CD4-positive, alpha-beta T cell (primary cell): Measurements from ENCODE around the gene MAPK14. TPM values are rescaled to one million over a fixed set of nuclear protein-coding genes. Genes with fewer than 3 reads are reported as not detected.

Experiments used
- ATAC-seq: fragments of 200-7000 bp; cut with Tn5 transposase; one replicate; pipeline ENCODE4 v1.10.0; 2022; ENCODE audit warnings: mild to moderate bottlenecking; ENCODE audit not compliant: poor library complexity
- CTCF ChIA-PET: fragments of 350-600 bp; sonication (Branson Sonifier 250); formaldehyde crosslinking; loops from one replicate; lab custom pipeline; 2021; ENCODE audit warnings: antibody characterized with exemption, inconsistent platforms; lab: Charles Lee
- POLR2A ChIA-PET: fragments of 350-600 bp; sonication (Branson Sonifier 250); formaldehyde crosslinking; loops from one replicate; lab custom pipeline; 2021; ENCODE audit warnings: antibody characterized with exemption, inconsistent platforms; lab: Charles Lee
- DNase-seq, 14 experiments: peaks; one replicate each; pipeline ENCODE4 v3.0.0-alpha.2; 2013 to 2020; ENCODE audit warnings: mixed read lengths in 2 of 14
- H3K27ac ChIP-seq, 2 donors: one replicate each; pipeline versions ENCODE4 v1.5.1 to v1.7.0; 2013; ENCODE audit warnings: low read length in 2 of 2, low read depth in 1 of 2, mild to moderate bottlenecking in 1 of 2
- H3K27me3 ChIP-seq, 2 experiments: 1 replicate in 1 of 2; 2 replicates in 1 of 2; pipeline versions ENCODE4 v1.6.1 to v1.7.0; 2013; ENCODE audit warnings: low read length in 2 of 2, control low read depth in 1 of 2, mild to moderate bottlenecking in 1 of 2, moderate library complexity in 1 of 2; ENCODE audit not compliant: insufficient read depth in 2 of 2, control insufficient read depth in 1 of 2
- H3K36me3 ChIP-seq: one replicate; pipeline ENCODE4 v1.6.1; 2013; ENCODE audit warnings: low read length, control low read depth; ENCODE audit not compliant: insufficient read depth
- H3K4me1 ChIP-seq: one replicate; pipeline ENCODE4 v1.6.1; 2013; ENCODE audit warnings: low read length, control low read depth; ENCODE audit not compliant: insufficient read depth
- H3K4me3 ChIP-seq: one replicate; pipeline ENCODE4 v1.5.1; 2013; ENCODE audit warnings: mild to moderate bottlenecking, low read length, moderate library complexity
- H3K9me3 ChIP-seq, 2 experiments: 1 replicate in 1 of 2; 2 replicates in 1 of 2; pipeline versions ENCODE4 v1.6.1 to v1.7.0; 2013; ENCODE audit warnings: low read length in 2 of 2, mild to moderate bottlenecking in 2 of 2, control low read depth in 1 of 2, moderate library complexity in 1 of 2; ENCODE audit not compliant: control insufficient read depth in 1 of 2, insufficient read depth in 1 of 2
- H3K27ac Mint-ChIP-seq: one replicate; pipeline ENCODE4 v1.8.0; 2020; ENCODE audit warnings: mixed read lengths
- H3K27me3 Mint-ChIP-seq: one replicate; pipeline ENCODE4 v1.8.0; 2021; ENCODE audit warnings: mixed read lengths
- H3K36me3 Mint-ChIP-seq: one replicate; pipeline ENCODE4 v1.8.0; 2021; ENCODE audit warnings: low read depth, mixed read lengths
- H3K4me1 Mint-ChIP-seq: one replicate; pipeline ENCODE4 v1.8.0; 2021; ENCODE audit warnings: low read depth, mixed read lengths
- H3K4me3 Mint-ChIP-seq: one replicate; pipeline ENCODE4 v1.8.0; 2020; ENCODE audit warnings: mild to moderate bottlenecking, mixed read lengths
- H3K9me3 Mint-ChIP-seq: one replicate; pipeline ENCODE4 v1.8.0; 2020; ENCODE audit warnings: mixed read lengths
- CTCF ChIP-seq: fragments of 200-600 bp; IDR thresholded peaks from one replicate; pipeline ENCODE4 v1.8.0; 2022; ENCODE audit warnings: antibody characterized with exemption, mild to moderate bottlenecking
- intact Hi-C, 2 experiments: fragments of 100-400 bp; cut with DNase I in 1 of 2; cut with micrococcal nuclease in 1 of 2; formaldehyde crosslinking; loops; one replicate each; pipeline versions ENCODE4 v1.15.1 to v1.9.0; 2023 to 2025; cut with DNase I, micrococcal nuclease
- total RNA-seq, 174 experiments: library from RNA in 2 of 174; stranded (reverse) in 2 of 174; gene quantifications; one replicate each; pipeline ENCODE4 v1.2.3 and lab custom pipeline; 2021 to 2026

Gene MAPK14
- total RNA-seq, 2 experiments from 2014 or later = 42.6 to 42.8 TPM

- H3K4me1 Mint-ChIP-seq = peaks cover 38% of the 10 kb centered on the region
- Histone ChIP-seq H3K4me1 (peaks cover 44% of the 10 kb centered on the region), H3K36me3 (peaks cover 45% of the 10 kb centered on the region), H3K9me3 (no peaks in the 10 kb centered on the region), H3K27me3 (no peaks in the 10 kb centered on the region), H3K4me3 (peak overlapping the region; percentile 83), H3K27ac (peak overlapping the region; percentile 18 to 55)
- no peak for TF ChIP-seq CTCF
- ChIA-PET POLR2A (interaction anchor here (1.1 to 3.9 kb wide), 14 partner anchors 8 to 104 kb away, joined by 3 to 68 read pairs (median 11); partner anchors contain the start of genes BRPF3 and MAPK14), CTCF (interaction anchor here (0.6 to 3.7 kb wide), 8 partner anchors 10 to 209 kb away, joined by 3 to 33 read pairs (median 4); partner anchors contain the start of gene MAPK14)
- peak overlapping the region; percentile 93 for H3K4me3 Mint-ChIP-seq
- H3K9me3 Mint-ChIP-seq = no peaks in the 10 kb centered on the region
- peaks cover 53% of the 10 kb centered on the region for H3K36me3 Mint-ChIP-seq
- ATAC-seq = no peak
- H3K27ac Mint-ChIP-seq = peak overlapping the region; percentile 95
- no peaks in the 10 kb centered on the region for H3K27me3 Mint-ChIP-seq
- no peak for DNase-seq
- intact Hi-C loops = loop anchor here in 1 of 2 experiments (5.0 kb wide), 1 partner anchor 35 kb away; no protein-coding TSS in a partner anchor
These were observed 104.8 kb downstream of the MAPK14 start for GRCh38 chr6:36132246-36132895.

- Histone ChIP-seq H3K27ac (peak overlapping the region in 1 of 2 donors; percentile 55), H3K4me1 (peaks cover 36% of the 10 kb centered on the region), H3K27me3 (no peaks in the 10 kb centered on the region), H3K36me3 (peaks cover 49% of the 10 kb centered on the region), H3K4me3 (no peak overlapping the region), H3K9me3 (no peaks in the 10 kb centered on the region)
- H3K9me3 Mint-ChIP-seq = no peaks in the 10 kb centered on the region
- intact Hi-C loops = loop anchor here in 1 of 2 experiments (5.0 kb wide), 1 partner anchor 36 kb away; no protein-coding TSS in a partner anchor
- peaks cover 38% of the 10 kb centered on the region for H3K4me1 Mint-ChIP-seq
- TF ChIP-seq CTCF = no peak
- no peak overlapping the region for H3K4me3 Mint-ChIP-seq
- no peak for ATAC-seq
- CTCF ChIA-PET = interaction anchor here (2.7 to 3.7 kb wide), 2 partner anchors 11 to 105 kb away, joined by 18 to 33 read pairs; partner anchors contain the start of gene MAPK14
- POLR2A ChIA-PET = interaction anchor here (0.9 to 3.9 kb wide), 4 partner anchors 12 to 460 kb away, joined by 3 to 68 read pairs (median 16); no protein-coding TSS in a partner anchor
- peak overlapping the region; percentile 95 for H3K27ac Mint-ChIP-seq
- no peak for DNase-seq
- H3K36me3 Mint-ChIP-seq = peaks cover 61% of the 10 kb centered on the region
- H3K27me3 Mint-ChIP-seq = no peaks in the 10 kb centered on the region
These were observed 105.5 kb downstream of the MAPK14 start for GRCh38 chr6:36133148-36133547.

GRCh38 chr6:36133912-36134311 lies 106.3 kb downstream of the MAPK14 start:
- Histone ChIP-seq H3K4me3 (no peak overlapping the region), H3K36me3 (peaks cover 56% of the 10 kb centered on the region), H3K27me3 (no peaks in the 10 kb centered on the region), H3K4me1 (peaks cover 35% of the 10 kb centered on the region), H3K27ac (no peak overlapping the region), H3K9me3 (no peaks in the 10 kb centered on the region)
- ATAC-seq (no peak), DNase-seq (no peak)
- intact Hi-C loops = loop anchor here in 1 of 2 experiments (5.0 kb wide), 1 partner anchor 37 kb away; no protein-coding TSS in a partner anchor
- H3K4me1 Mint-ChIP-seq = peaks cover 38% of the 10 kb centered on the region
- ChIA-PET POLR2A (interaction anchor here (0.6 kb wide), 1 partner anchor 343 kb away, joined by 5 read pairs; no protein-coding TSS in a partner anchor), CTCF (no interaction called here)
- no peak overlapping the region for H3K4me3 Mint-ChIP-seq
- H3K36me3 Mint-ChIP-seq = peaks cover 68% of the 10 kb centered on the region
- H3K27ac Mint-ChIP-seq = peak overlapping the region; percentile 95
- no peaks in the 10 kb centered on the region for H3K9me3 Mint-ChIP-seq
- no peaks in the 10 kb centered on the region for H3K27me3 Mint-ChIP-seq
- no peak for TF ChIP-seq CTCF
